Measurements from ENCODE around the gene PHF13. TPM values are rescaled to one million over a fixed set of nuclear protein-coding genes. Genes with fewer than 3 reads are reported as not detected.
A peak's percentile ranks its signal among the peaks of the same experiment; 100 is the strongest.

Gene PHF13
- polyA plus RNA-seq, 1 donor (not counting 4 experiments of a cell fraction or from before 2014, with no cell fraction given) = 4.5 TPM

- no peak overlapping the region for H2AFZ ChIP-seq (ENCODE audit: control insufficient read depth, low read length)
- peaks cover 34% of the 10 kb centered on the region for H3K79me2 ChIP-seq (ENCODE audit: control insufficient read depth, insufficient read depth, low read length)
- H3K36me3 ChIP-seq (ENCODE audit: control insufficient read depth in 2 of 2, extremely low read depth in 1 of 2, insufficient read depth in 2 of 2, low read length in 2 of 2) = peaks cover 17 to 21% of the 10 kb centered on the region in 2 experiments
- peaks cover 2% of the 10 kb centered on the region for H4K20me1 ChIP-seq (ENCODE audit: control insufficient read depth, extremely low read depth, insufficient read depth, low read length)
- DNase-seq (ENCODE audit: low read depth, low spot score) (no peak), FAIRE-seq (no peak)
- H3K9ac ChIP-seq (ENCODE audit: control insufficient read depth, extremely low read depth, insufficient read depth, low read length) = no peak overlapping the region
- dilution Hi-C loops (cut with MboI; ENCODE audit: extremely low pct_ligation_motif_present, low sequenced_read_pairs) = no loop called here
- TF ChIP-seq CTCF (optimal IDR thresholded peaks at IDR 0.05 in 1 of 3, IDR thresholded peaks at IDR 0.05 in 1 of 3, conservative IDR thresholded peaks at IDR 0.05 in 1 of 3; ENCODE audit: extremely low read depth in 1 of 3, insufficient read depth in 2 of 3, low read length in 3 of 3) (no peak), EZH2 (IDR thresholded peaks at IDR 0.05; ENCODE audit: low read length) (no peak)
- no peak overlapping the region for H3K4me2 ChIP-seq (ENCODE audit: control insufficient read depth, extremely low read depth, insufficient read depth, low read depth, low read length)
- H3K4me1 ChIP-seq (ENCODE audit: control insufficient read depth, extremely low read depth, insufficient read depth, low read length) = peaks cover 11% of the 10 kb centered on the region
- H3K9me1 ChIP-seq (ENCODE audit: control insufficient read depth, extremely low read depth, insufficient read depth, low read length) = no peaks in the 10 kb centered on the region
- H3K27ac ChIP-seq (ENCODE audit: control insufficient read depth, insufficient read depth, low read length) = no peak overlapping the region
- H3K4me3 ChIP-seq (ENCODE audit: control insufficient read depth in 2 of 3, extremely low read depth in 1 of 3, insufficient read depth in 2 of 3, low read depth in 1 of 3, low read length in 3 of 3) = no peak overlapping the region
- H3K27me3 ChIP-seq (ENCODE audit: control insufficient read depth, extremely low read depth, insufficient read depth, low read length) = no peaks in the 10 kb centered on the region
- H3K9me3 ChIP-seq (ENCODE audit: control insufficient read depth, low read depth, low read length) = no peaks in the 10 kb centered on the region
These were observed 9.9 kb downstream of the PHF13 start for GRCh38 chr1:6623269-6623965.

- peak within 1 kb of the TSS; percentile 66 to 91 (median 88) for H3K4me3 ChIP-seq (ENCODE audit: control insufficient read depth in 2 of 3, extremely low read depth in 1 of 3, insufficient read depth in 2 of 3, low read depth in 1 of 3, low read length in 3 of 3)
- peaks cover 2% of the 10 kb centered on the region for H4K20me1 ChIP-seq (ENCODE audit: control insufficient read depth, extremely low read depth, insufficient read depth, low read length)
- no peaks in the 10 kb centered on the region for H3K9me3 ChIP-seq (ENCODE audit: control insufficient read depth, low read depth, low read length)
- H3K79me2 ChIP-seq (ENCODE audit: control insufficient read depth, insufficient read depth, low read length) = peaks cover 33% of the 10 kb centered on the region
- H2AFZ ChIP-seq (ENCODE audit: control insufficient read depth, low read length) = peak within 1 kb of the TSS; percentile 74
- TF ChIP-seq EZH2 (IDR thresholded peaks at IDR 0.05; ENCODE audit: low read length) = no peak
- peak in 1 of 3 experiments; percentile 26 for TF ChIP-seq CTCF (optimal IDR thresholded peaks at IDR 0.05 in 1 of 3, IDR thresholded peaks at IDR 0.05 in 1 of 3, conservative IDR thresholded peaks at IDR 0.05 in 1 of 3; ENCODE audit: extremely low read depth in 1 of 3, insufficient read depth in 2 of 3, low read length in 3 of 3)
- H3K27me3 ChIP-seq (ENCODE audit: control insufficient read depth, extremely low read depth, insufficient read depth, low read length) = no peaks in the 10 kb centered on the region
- FAIRE-seq (peak; percentile 20), DNase-seq (ENCODE audit: low read depth, low spot score) (no peak)
- peak within 1 kb of the TSS; percentile 82 for H3K4me2 ChIP-seq (ENCODE audit: control insufficient read depth, extremely low read depth, insufficient read depth, low read depth, low read length)
- H3K27ac ChIP-seq (ENCODE audit: control insufficient read depth, insufficient read depth, low read length) = peak within 1 kb of the TSS; percentile 67
- dilution Hi-C loops (cut with MboI; ENCODE audit: extremely low pct_ligation_motif_present, low sequenced_read_pairs) = no loop called here
- H3K9ac ChIP-seq (ENCODE audit: control insufficient read depth, extremely low read depth, insufficient read depth, low read length) = peak within 1 kb of the TSS; percentile 80
- H3K36me3 ChIP-seq (ENCODE audit: control insufficient read depth in 2 of 2, extremely low read depth in 1 of 2, insufficient read depth in 2 of 2, low read length in 2 of 2) = peaks cover 18 to 26% of the 10 kb centered on the region in 2 experiments
- H3K4me1 ChIP-seq (ENCODE audit: control insufficient read depth, extremely low read depth, insufficient read depth, low read length) = peaks cover 11% of the 10 kb centered on the region
- no peaks in the 10 kb centered on the region for H3K9me1 ChIP-seq (ENCODE audit: control insufficient read depth, extremely low read depth, insufficient read depth, low read length)
These were observed 11.4 kb downstream of the PHF13 start, which contains the start of gene THAP3 for GRCh38 chr1:6624710-6625583. Gene THAP3 (plus strand): TSS chr1:6624868. CDS start chr1:6625219, 351 bp downstream.
